ENCODE results near the gene ADCY1. TPM values are rescaled to one million over a fixed set of nuclear protein-coding genes. Genes with fewer than 3 reads are reported as not detected.

Gene ADCY1
- total and polyA plus RNA-seq, 12 donors, result 0.46 to 8.6 (median 3.4) TPM

DNA sequence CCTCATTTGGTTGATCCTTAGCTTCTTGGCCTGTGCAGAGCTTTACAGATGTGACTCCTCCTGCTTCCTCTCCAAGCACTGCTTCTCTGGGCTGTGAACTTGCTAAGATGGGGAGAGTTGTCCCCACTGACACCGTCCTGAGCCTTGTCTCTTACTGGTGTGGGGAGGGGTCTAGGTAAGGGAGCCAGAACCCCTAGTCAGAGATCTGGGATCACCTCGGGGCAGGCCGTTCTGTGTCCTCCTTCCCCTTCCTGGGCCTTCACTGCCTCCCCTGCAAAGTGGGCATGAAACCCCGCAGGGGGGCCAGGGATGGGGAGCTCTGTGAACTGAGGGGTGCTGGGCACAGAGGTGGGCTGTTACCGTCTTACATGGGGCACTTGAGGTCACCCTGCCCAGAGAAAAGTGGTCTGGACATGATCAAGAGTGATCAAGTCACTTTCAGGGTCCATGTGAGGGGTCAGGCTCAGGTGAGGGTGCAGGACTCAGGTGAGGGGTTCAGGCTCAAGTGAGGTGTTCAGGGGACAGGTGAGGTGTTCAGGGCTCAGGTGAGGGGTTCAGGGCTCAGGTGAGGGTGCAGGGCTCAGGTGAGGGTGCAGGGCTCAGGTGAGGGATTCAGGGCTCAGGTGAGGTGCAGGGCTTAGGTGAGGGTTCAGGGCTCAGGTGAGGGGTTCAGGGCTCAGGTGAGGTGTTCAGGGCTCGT, 86.2 kb downstream of the ADCY1 start:
- Histone ChIP-seq H3K4me1 (no peaks in the 10 kb centered on the region), H3K4me3 (no peak overlapping the region), H3K9me3 (no peaks in the 10 kb centered on the region), H3K27me3 (no peaks in the 10 kb centered on the region), H3K27ac (no peak overlapping the region), H3K36me3 (no peaks in the 10 kb centered on the region)
- DNase-seq (no peak), ATAC-seq (no peak)
- TF ChIP-seq CTCF (IDR thresholded peaks at IDR 0.05), result no peak
- intact Hi-C loops (cut with DNase I), result loop anchor here in 5 of 10 donors (5.0 to 10.0 kb wide), 4 partner anchors 94 to 506 kb away; partner anchors contain the start of gene RAMP3 (in 1 of the 5)
- 92 to 93% methylated on average over 6 of the region's 6 CpGs for WGBS, 2 donors

- Histone ChIP-seq H3K36me3 (no peaks in the 10 kb centered on the region), H3K9me3 (no peaks in the 10 kb centered on the region), H3K27ac (no peak overlapping the region), H3K4me1 (no peaks in the 10 kb centered on the region), H3K4me3 (no peak overlapping the region), H3K27me3 (no peaks in the 10 kb centered on the region)
- DNase-seq (no peak), ATAC-seq (no peak)
- WGBS, 2 donors, result 79% methylated on average over 1 of the region's 1 CpG
- intact Hi-C loops (cut with DNase I), result loop anchor here in 5 of 10 donors (5.0 to 10.0 kb wide), 4 partner anchors 94 to 506 kb away; partner anchors contain the start of gene RAMP3 (in 1 of the 5)
- TF ChIP-seq CTCF (IDR thresholded peaks at IDR 0.05), result no peak
Observed at GRCh38 chr7:45660901-45661211, 86.7 kb downstream of the ADCY1 start.

- no peak for ATAC-seq
- intact Hi-C loops (cut with DNase I), result loop anchor here in 5 of 10 donors (5.0 to 10.0 kb wide), 4 partner anchors 93 to 507 kb away; partner anchors contain the start of gene RAMP3 (in 1 of the 5)
- H3K27ac ChIP-seq, result no peak overlapping the region
- no peaks in the 10 kb centered on the region for H3K4me1 ChIP-seq
- no peaks in the 10 kb centered on the region for H3K36me3 ChIP-seq
- DNase-seq, result no peak
- WGBS, 2 donors, result 91 to 96% methylated on average over 16 of the region's 16 CpGs
- no peak for TF ChIP-seq CTCF (IDR thresholded peaks at IDR 0.05)
- H3K4me3 ChIP-seq, result no peak overlapping the region
- no peaks in the 10 kb centered on the region for H3K9me3 ChIP-seq
- H3K27me3 ChIP-seq, result no peaks in the 10 kb centered on the region
Observed at GRCh38 chr7:45661302-45661995, 87.3 kb downstream of the ADCY1 start.

- ATAC-seq, result no peak
- no peaks in the 10 kb centered on the region for H3K4me1 ChIP-seq
- H3K9me3 ChIP-seq, result peaks cover 0 to 1% (median 0%) of the 10 kb centered on the region in 11 donors
- no peak for DNase-seq
- intact Hi-C loops (cut with DNase I), result loop anchor here in 5 of 10 donors (5.0 to 10.0 kb wide), 4 partner anchors 93 to 507 kb away; partner anchors contain the start of gene RAMP3 (in 1 of the 5)
- H3K27me3 ChIP-seq, result no peaks in the 10 kb centered on the region
- TF ChIP-seq CTCF (IDR thresholded peaks at IDR 0.05), result no peak
- no peaks in the 10 kb centered on the region for H3K36me3 ChIP-seq
- 88 to 99% methylated on average over 6 of the region's 6 CpGs for WGBS, 2 donors
- no peak overlapping the region for H3K27ac ChIP-seq
- no peak overlapping the region for H3K4me3 ChIP-seq
Observed at GRCh38 chr7:45662018-45662417, 87.8 kb downstream of the ADCY1 start.
